Natural killer cell treated with Interleukin-12 subunit alpha and Interleukin-12 subunit beta and Interleukin-15 and Interleukin-18, amount 100 ng/mL, for 72 hours (primary cell): ENCODE measurements around the gene HHIPL1. TPM values are rescaled to one million over a fixed set of nuclear protein-coding genes. Genes with fewer than 3 reads are reported as not detected.
"Not testable (repeated sequence)": the region's sequence is repeated elsewhere in the genome, so short reads cannot be mapped to it uniquely, and the experiment has no call there.

Experiments used
- ATAC-seq, 2 donors: fragments of 150-1000 bp; cut with Tn5 transposase in 1 of 2; sonication (Bioruptor Pico), chemical (Tn5 transposase) in 1 of 2; 2 replicates each; pipeline ENCODE4 v1.10.0; 2021
- DNase-seq: peaks from one replicate; pipeline ENCODE4 v3.0.0; 2022; ENCODE audit warnings: low spot score
- H3K27ac Mint-ChIP-seq, 2 donors: 1 replicate in 1 of 2; 2 replicates in 1 of 2; pipeline ENCODE4 v1.8.0; 2022; ENCODE audit warnings: mixed read lengths in 2 of 2, mild to moderate bottlenecking in 1 of 2, moderate library complexity in 1 of 2
- H3K27me3 Mint-ChIP-seq, 2 donors: 1 replicate in 1 of 2; 2 replicates in 1 of 2; pipeline ENCODE4 v1.8.0; 2022; ENCODE audit warnings: mixed read lengths in 2 of 2
- H3K36me3 Mint-ChIP-seq: one replicate; pipeline ENCODE4 v1.8.0; 2022; ENCODE audit warnings: mixed read lengths
- H3K4me1 Mint-ChIP-seq, 2 donors: 1 replicate in 1 of 2; 2 replicates in 1 of 2; pipeline ENCODE4 v1.8.0; 2022; ENCODE audit warnings: low read depth in 2 of 2, mixed read lengths in 2 of 2, mild to moderate bottlenecking in 1 of 2
- H3K4me3 Mint-ChIP-seq: one replicate; pipeline ENCODE4 v1.8.0; 2022; ENCODE audit warnings: mixed read lengths
- H3K9me3 Mint-ChIP-seq: 2 replicates; pipeline ENCODE4 v1.8.0; 2022; ENCODE audit warnings: mixed read lengths
- total RNA-seq, 2 donors: library from RNA; stranded (reverse); gene quantifications; one replicate each; pipeline ENCODE4 v1.2.3, GENCODE V29; 2022

Gene HHIPL1
- total RNA-seq, 2 donors from 2014 or later: not detected

- Mint-ChIP-seq H3K4me3 (no peak overlapping the region), H3K27ac (no peak overlapping the region), H3K36me3 (no peaks in the 10 kb centered on the region), H3K4me1 (no peaks in the 10 kb centered on the region), H3K9me3 (no peaks in the 10 kb centered on the region), H3K27me3 (peaks cover 15% of the 10 kb centered on the region in 2 donors)
- DNase-seq: no peak
- peak in 1 of 2 donors; percentile 5 for ATAC-seq
These were observed 7.2 kb downstream of the HHIPL1 start for GRCh38 chr14:99651953-99652746.

- no peak for ATAC-seq
- H3K27ac Mint-ChIP-seq: no peak overlapping the region
- peaks cover 29 to 33% of the 10 kb centered on the region in 2 donors for H3K27me3 Mint-ChIP-seq
- DNase-seq: no peak
- H3K4me1 Mint-ChIP-seq: no peaks in the 10 kb centered on the region
- no peak overlapping the region for H3K4me3 Mint-ChIP-seq
- no peaks in the 10 kb centered on the region for H3K9me3 Mint-ChIP-seq
- no peaks in the 10 kb centered on the region for H3K36me3 Mint-ChIP-seq
These were observed 9.5 kb downstream of the HHIPL1 start for GRCh38 chr14:99654235-99654985.

- H3K27me3 Mint-ChIP-seq: peaks cover 29 to 33% of the 10 kb centered on the region in 2 donors
- no peaks in the 10 kb centered on the region for H3K9me3 Mint-ChIP-seq
- H3K27ac Mint-ChIP-seq: no peak overlapping the region
- H3K4me3 Mint-ChIP-seq: no peak overlapping the region
- no peaks in the 10 kb centered on the region for H3K36me3 Mint-ChIP-seq
- no peak for DNase-seq
- H3K4me1 Mint-ChIP-seq: no peaks in the 10 kb centered on the region
- no peak for ATAC-seq
These were observed 10.6 kb downstream of the HHIPL1 start for GRCh38 chr14:99655521-99655920.

GRCh38 chr14:99656171-99656570, 11.2 kb downstream of the HHIPL1 start:
- Mint-ChIP-seq H3K27me3 (peaks cover 29 to 35% of the 10 kb centered on the region in 2 donors), H3K9me3 (no peaks in the 10 kb centered on the region), H3K36me3 (no peaks in the 10 kb centered on the region), H3K27ac (no peak overlapping the region), H3K4me3 (no peak overlapping the region), H3K4me1 (no peaks in the 10 kb centered on the region)
- ATAC-seq (no peak), DNase-seq (no peak)

GRCh38 chr14:99657645-99658155, 12.8 kb downstream of the HHIPL1 start:
- Mint-ChIP-seq H3K4me1 (no peaks in the 10 kb centered on the region), H3K27ac (no peak overlapping the region), H3K36me3 (no peaks in the 10 kb centered on the region), H3K9me3 (no peaks in the 10 kb centered on the region), H3K27me3 (peaks cover 32 to 38% of the 10 kb centered on the region in 2 donors), H3K4me3 (no peak overlapping the region)
- peak in 1 of 2 donors; percentile 17 for ATAC-seq
- no peak for DNase-seq

GRCh38 chr14:99658218-99658845, 13.4 kb downstream of the HHIPL1 start:
- DNase-seq: no peak
- Mint-ChIP-seq H3K27me3 (peaks cover 36 to 44% of the 10 kb centered on the region in 2 donors), H3K36me3 (no peaks in the 10 kb centered on the region)

GRCh38 chr14:99659333-99659741, 14.4 kb downstream of the HHIPL1 start:
- Mint-ChIP-seq H3K36me3 (no peaks in the 10 kb centered on the region), H3K9me3 (no peaks in the 10 kb centered on the region), H3K27me3 (peaks cover 36 to 43% of the 10 kb centered on the region in 2 donors), H3K4me1 (no peaks in the 10 kb centered on the region), H3K27ac (no peak overlapping the region), H3K4me3 (no peak overlapping the region)
- DNase-seq: no peak
- ATAC-seq: no peak

More at GRCh38 chr14:99658218-99658845, 13.4 kb downstream of the HHIPL1 start:
- Mint-ChIP-seq H3K4me1 (no peaks in the 10 kb centered on the region), H3K27ac (no peak overlapping the region), H3K4me3 (no peak overlapping the region), H3K9me3 (no peaks in the 10 kb centered on the region)
- no peak for ATAC-seq

GRCh38 chr14:99660006-99660566, 15.2 kb downstream of the HHIPL1 start:
- H3K36me3 Mint-ChIP-seq: no peaks in the 10 kb centered on the region
- peaks cover 36 to 37% of the 10 kb centered on the region in 2 donors for H3K27me3 Mint-ChIP-seq
- no peak overlapping the region for H3K27ac Mint-ChIP-seq
- no peak overlapping the region for H3K4me3 Mint-ChIP-seq
- H3K9me3 Mint-ChIP-seq: no peaks in the 10 kb centered on the region
- DNase-seq: no peak
- ATAC-seq: no peak
- H3K4me1 Mint-ChIP-seq: no peaks in the 10 kb centered on the region

GRCh38 chr14:99660794-99661193, 15.9 kb downstream of the HHIPL1 start:
- H3K4me1 Mint-ChIP-seq: no peaks in the 10 kb centered on the region
- ATAC-seq: no peak
- DNase-seq: no peak
- H3K4me3 Mint-ChIP-seq: no peak overlapping the region
- H3K27ac Mint-ChIP-seq: peak overlapping the region in 1 of 2 donors; percentile 73
- H3K27me3 Mint-ChIP-seq: peaks cover 33 to 37% of the 10 kb centered on the region in 2 donors
- H3K36me3 Mint-ChIP-seq: no peaks in the 10 kb centered on the region
- H3K9me3 Mint-ChIP-seq: no peaks in the 10 kb centered on the region

- not testable (repeated sequence) for H3K36me3 Mint-ChIP-seq, H3K9me3 Mint-ChIP-seq, ATAC-seq, DNase-seq, H3K4me1 Mint-ChIP-seq, H3K4me3 Mint-ChIP-seq
- H3K27me3 Mint-ChIP-seq: peaks cover 32 to 37% of the 10 kb centered on the region in 2 donors
- peak overlapping the region in 1 of 2 donors; percentile 73 for H3K27ac Mint-ChIP-seq
These were observed 16.3 kb downstream of the HHIPL1 start for GRCh38 chr14:99661206-99661605.

- no peak overlapping the region for H3K27ac Mint-ChIP-seq
- ATAC-seq: no peak
- H3K27me3 Mint-ChIP-seq: peaks cover 28 to 32% of the 10 kb centered on the region in 2 donors
- no peak overlapping the region for H3K4me3 Mint-ChIP-seq
- H3K9me3 Mint-ChIP-seq: no peaks in the 10 kb centered on the region
- no peaks in the 10 kb centered on the region for H3K4me1 Mint-ChIP-seq
- DNase-seq: no peak
- no peaks in the 10 kb centered on the region for H3K36me3 Mint-ChIP-seq
These were observed 17.9 kb downstream of the HHIPL1 start for GRCh38 chr14:99662846-99663245.

GRCh38 chr14:99663386-99664057, 18.6 kb downstream of the HHIPL1 start:
- ATAC-seq: no peak
- Mint-ChIP-seq H3K9me3 (no peaks in the 10 kb centered on the region), H3K4me1 (no peaks in the 10 kb centered on the region), H3K36me3 (no peaks in the 10 kb centered on the region), H3K27ac (no peak overlapping the region), H3K4me3 (no peak overlapping the region), H3K27me3 (peaks cover 24 to 25% of the 10 kb centered on the region in 2 donors)
- no peak for DNase-seq
